ENCODE data around the gene NTNG1.

GRCh38 chr1:107510347-107510746 is 369.5 kb downstream of the NTNG1 start:
- TF ChIP-seq CTCF (IDR thresholded peaks at IDR 0.05) (no peak), POLR2A (IDR thresholded peaks at IDR 0.05) (no peak)

All from right lobe of liver (tissue), 4 donors.